K562 (cell line): ENCODE data around the gene SHMT1. TPM values are rescaled to one million over a fixed set of nuclear protein-coding genes. Genes with fewer than 3 reads are reported as not detected.

Experiments used
- ATAC-seq: fragments of 200-7000 bp; cut with Tn5 transposase; 3 replicates; pipeline ENCODE4 v1.9.1; 2020; ENCODE audit warnings: moderate library complexity
- BruUV-seq: library from RNA; stranded (reverse); fragments of 400-500 nt; replicated peaks from 2 replicates; lab custom pipeline; 2021; lab: Mats Ljungman, UMichigan
- CTCF ChIA-PET: fragments of 300-600 bp; formaldehyde crosslinking; extraction: SDS; loops from one replicate; lab custom pipeline; 2021; ENCODE audit warnings: low intra/inter-chr PET ratio; lab: Yijun Ruan, JAX
- POLR2A ChIA-PET: fragments of 300-600, 350-650 bp; sonication (Branson Sonifier 250); formaldehyde crosslinking; extraction: SDS; loops from one replicate; lab custom pipeline; 2021; ENCODE audit warnings: antibody characterized with exemption, inconsistent platforms; lab: Yijun Ruan, JAX
- DNase-seq, 4 experiments: peaks; one replicate each; pipeline versions ENCODE4 v3.0.0 to v3.0.0-alpha.2; 2011 to 2018; ENCODE audit warnings: low spot score in 3 of 4, mixed read lengths in 3 of 4; ENCODE audit errors: extremely low read depth in 1 of 4
- FAIRE-seq: peaks from 2 replicates; lab custom pipeline; 2011; peaks lifted over from hg19 to GRCh38; lab: Jason Lieb, UNC
- H2AFZ ChIP-seq: 2 replicates; pipeline ENCODE4 v1.6.0; 2011; ENCODE audit warnings: low read depth, low read length, control low read depth, inconsistent platforms
- H3K27ac ChIP-seq: fragments of 200-600 bp; 3 replicates; pipeline ENCODE4 v1.8.0; 2011; ENCODE audit warnings: low read depth, mild to moderate bottlenecking, control low read depth, inconsistent platforms, low read length, moderate library complexity, mixed read lengths; ENCODE audit errors: extremely low read depth
- H3K27me3 ChIP-seq, 2 experiments: fragments of 300-600 bp in 1 of 2; 2 replicates in 1 of 2; 3 replicates in 1 of 2; pipeline versions ENCODE4 v1.6.0 to v1.8.0; 2011; ENCODE audit warnings: inconsistent platforms in 2 of 2, low read length in 2 of 2, mild to moderate bottlenecking in 1 of 2, mixed read lengths in 1 of 2, moderate library complexity in 1 of 2; ENCODE audit not compliant: control insufficient read depth in 2 of 2, insufficient read depth in 2 of 2
- H3K36me3 ChIP-seq: fragments of 300-600 bp; 3 replicates; pipeline ENCODE4 v1.8.0; 2011; ENCODE audit warnings: mild to moderate bottlenecking, low read length, inconsistent platforms; ENCODE audit not compliant: control insufficient read depth, insufficient read depth
- H3K4me1 ChIP-seq, 2 experiments: fragments of 200-600 bp in 1 of 2; replicated peaks in 1 of 2; 2 replicates in 1 of 2; 3 replicates in 1 of 2; pipeline versions ENCODE4 v1.5.1 to v1.8.0; 2011; ENCODE audit warnings: inconsistent platforms in 2 of 2, low read length in 2 of 2, mild to moderate bottlenecking in 1 of 2, mixed read lengths in 1 of 2, moderate library complexity in 1 of 2; ENCODE audit not compliant: control insufficient read depth in 2 of 2, insufficient read depth in 2 of 2
- H3K4me2 ChIP-seq: 2 replicates; pipeline ENCODE4 v1.6.1; 2011; ENCODE audit warnings: low read length, control low read depth, inconsistent platforms, mixed read lengths; ENCODE audit not compliant: insufficient read depth
- H3K4me3 ChIP-seq: fragments of 200-600 bp; sonication (generic), shearing (Covaris generic); 2 replicates; pipeline ENCODE4 v1.5.1; 2016; ENCODE audit warnings: control low read depth, inconsistent platforms
- H3K79me2 ChIP-seq: fragments of 200-600 bp; 3 replicates; pipeline ENCODE4 v1.8.0; 2011; ENCODE audit warnings: low read length, inconsistent platforms; ENCODE audit not compliant: control insufficient read depth, insufficient read depth
- H3K9ac ChIP-seq, 2 experiments: 2 replicates each; pipeline versions ENCODE4 v1.6.0 to v1.6.1; 2011; ENCODE audit warnings: low read depth in 2 of 2, low read length in 2 of 2, control low read depth in 1 of 2, inconsistent platforms in 1 of 2, mild to moderate bottlenecking in 1 of 2, mixed read lengths in 1 of 2; ENCODE audit not compliant: insufficient read depth in 1 of 2
- H3K9me1 ChIP-seq: one replicate; pipeline ENCODE4 v1.6.0; 2011; ENCODE audit warnings: inconsistent platforms, mild to moderate bottlenecking, low read length, moderate library complexity; ENCODE audit not compliant: control insufficient read depth, insufficient read depth
- H3K9me3 ChIP-seq: replicated peaks from 2 replicates; pipeline ENCODE4 v1.5.1; 2011; ENCODE audit warnings: low read depth, low read length, inconsistent platforms; ENCODE audit not compliant: control insufficient read depth, insufficient read depth
- H4K20me1 ChIP-seq: replicated peaks from 2 replicates; pipeline ENCODE4 v1.6.1; 2011; ENCODE audit warnings: low read length, inconsistent platforms, mixed read lengths; ENCODE audit not compliant: control insufficient read depth, insufficient read depth
- ETS2 ChIP-seq: IDR thresholded peaks from 2 replicates; pipeline ENCODE4 v1.6.1; 2016; ENCODE audit warnings: borderline replicate concordance, missing genetic modification characterization, mild to moderate bottlenecking, moderate library complexity, missing compliant biosample characterization; ENCODE audit not compliant: poor library complexity, severe bottlenecking
- KDM4B ChIP-seq, 2 experiments: fragments of 450-650 bp in 1 of 2; sonication (generic) in 1 of 2; IDR thresholded peaks; 2 replicates each; pipeline ENCODE4 v1.6.1; 2016 to 2017; ENCODE audit warnings: borderline replicate concordance in 2 of 2, antibody characterized with exemption in 1 of 2, low read depth in 1 of 2, mild to moderate bottlenecking in 1 of 2
- MAFF ChIP-seq: IDR thresholded peaks from 2 replicates; pipeline ENCODE4 v1.6.1; 2012; ENCODE audit warnings: low read length, improper control_type of control experiment
- TAF1 ChIP-seq: IDR thresholded peaks from 2 replicates; pipeline ENCODE4 v1.6.1; 2011; ENCODE audit warnings: mild to moderate bottlenecking, low read length, moderate library complexity; ENCODE audit not compliant: insufficient read depth, control insufficient read depth, severe bottlenecking; ENCODE audit errors: extremely low read depth
- WGBS: fragments of 100-300 bp; shearing (Covaris generic); methylation state at CpG from one replicate; pipeline ENCODE4 v1.1.6; 2016; ENCODE audit warnings: low coverage, mixed read lengths; ENCODE audit not compliant: insufficient coverage; ENCODE audit errors: missing lambda C conversion rate; 5-methylcytosine and 5-hydroxymethylcytosine counted together
- in situ Hi-C: fragments of 300-500 bp; cut with MboI; formaldehyde crosslinking; loops from 4 replicates; pipeline ENCODE4 v1.15.0; 2018; ENCODE audit warnings: inconsistent platforms, mixed read lengths
- intact Hi-C: fragments of 100-400 bp; cut with micrococcal nuclease; formaldehyde crosslinking; loops from 2 replicates; pipeline ENCODE4 v1.14.2; 2022
- polyA plus RNA-seq, 8 experiments: library from polyadenylated mRNA; depleted of rRNA in 4 of 8; stranded (reverse) in 5 of 8; unstranded in 3 of 8; fragments of >200 nt; fragmentation: Nextera tagmentation in 2 of 8; fragmentation: Illumina TruSeq in 1 of 8; extraction: Ambion mirVana in 2 of 8; extraction: Trizol in 1 of 8; gene quantifications; 2 replicates each; pipeline versions ENCODE4 v1.2.1 to v1.2.3, GENCODE V29; 2011 to 2014; ENCODE audit warnings: inconsistent platforms in 1 of 8, missing spikeins in 1 of 8
- total RNA-seq, 7 experiments: library from RNA; depleted of rRNA in 6 of 7; stranded (reverse); fragments of >200 nt in 6 of 7; fragmentation: Illumina TruSeq in 2 of 7; extraction: Trizol in 2 of 7; gene quantifications; 2 replicates each; pipeline versions ENCODE4 v1.2.1 to v1.2.3, GENCODE V29; 2011 to 2021; ENCODE audit warnings: low replicate concordance in 1 of 7
- TF ChIP-seq, protein P1 (sequence below): fragments of 450-650 bp; conservative IDR thresholded peaks from 2 replicates; pipeline ENCODE4 v1.6.1; 2016; ENCODE audit warnings: missing genetic modification characterization, low read depth, mild to moderate bottlenecking, control low read depth, missing compliant biosample characterization
- TF ChIP-seq, protein P2 (sequence below): fragments of 250-450 bp; sonication (Bioruptor Pico); IDR thresholded peaks from 2 replicates; pipeline ENCODE4 v1.8.0; 2022; ENCODE audit warnings: inconsistent platforms, mild to moderate bottlenecking, moderate library complexity, borderline replicate concordance
- TF ChIP-seq, protein P3 (sequence below): fragments of 450-650 bp; IDR thresholded peaks from 2 replicates; pipeline ENCODE4 v1.7.0; 2016; ENCODE audit warnings: borderline replicate concordance
- TF ChIP-seq, protein P4 (sequence below): fragments of 450-650 bp; IDR thresholded peaks from 2 replicates; pipeline ENCODE4 v1.6.1; 2016; ENCODE audit warnings: antibody characterized with exemption
- TF ChIP-seq, protein P5 (sequence below): sonication (generic); formaldehyde crosslinking; IDR thresholded peaks from 2 replicates; pipeline ENCODE4 v1.4.0; 2020; ENCODE audit warnings: mild to moderate bottlenecking, missing genetic modification reagents

Gene SHMT1
- total and polyA plus RNA-seq, 9 of the 15 experiments (the other 6 are each of a cell fraction or from before 2014, with no cell fraction given): 3.3 to 31.2 (median 23.3) TPM

DNA sequence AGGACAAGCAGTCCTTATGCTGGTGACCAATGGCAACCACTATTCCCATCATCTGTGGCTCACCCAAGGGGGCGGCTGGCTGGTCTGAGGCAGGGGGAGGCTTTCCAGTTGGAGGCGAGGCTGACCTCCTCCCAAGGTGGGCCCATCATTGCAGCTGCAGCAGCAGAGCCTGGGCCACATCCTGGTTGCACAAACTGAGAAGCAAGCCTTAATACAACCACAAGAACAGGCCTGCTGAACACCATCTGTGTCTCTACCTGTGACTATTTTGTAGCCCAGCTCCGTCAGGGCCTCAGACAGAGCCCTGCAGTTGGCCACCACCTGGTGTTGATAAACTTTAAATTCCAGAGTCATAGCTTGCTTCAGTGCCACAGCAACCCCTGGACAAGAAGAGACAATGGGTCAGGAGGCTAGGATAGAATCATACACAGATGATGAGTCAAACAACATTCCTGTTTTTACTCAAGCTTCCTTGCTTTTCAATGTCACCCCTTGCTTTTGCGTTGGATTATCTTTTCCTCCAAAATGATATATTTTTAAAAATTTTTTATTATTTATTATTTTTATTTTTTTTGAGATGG is 30.4 kb downstream of the SHMT1 start:
- H3K9me3 ChIP-seq: no peaks in the 10 kb centered on the region
- H3K27ac ChIP-seq: no peak overlapping the region
- in situ Hi-C loops: no loop called here
- no peak for FAIRE-seq
- ChIA-PET CTCF (no interaction called here), POLR2A (no interaction called here)
- H3K9me1 ChIP-seq: no peaks in the 10 kb centered on the region
- H3K36me3 ChIP-seq: peaks cover 56% of the 10 kb centered on the region; the same call in 2 of the 3 replicates
- no peak overlapping the region for H3K4me3 ChIP-seq
- WGBS: 60% methylated on average over 3 of the region's 4 CpGs
- intact Hi-C loops: no loop called here
- no peak for ATAC-seq
- no peaks in the 10 kb centered on the region for H3K27me3 ChIP-seq
- H2AFZ ChIP-seq: no peak overlapping the region
- H3K4me2 ChIP-seq: no peak overlapping the region
- no peaks in the 10 kb centered on the region for H3K79me2 ChIP-seq
- no TSS peak for BruUV-seq
- no peak for DNase-seq
- no peaks in the 10 kb centered on the region for H4K20me1 ChIP-seq
- no peak overlapping the region; a peak in 1 of 4 replicates for H3K9ac ChIP-seq
- H3K4me1 ChIP-seq: no peaks in the 10 kb centered on the region
- TF ChIP-seq, protein P1, sequence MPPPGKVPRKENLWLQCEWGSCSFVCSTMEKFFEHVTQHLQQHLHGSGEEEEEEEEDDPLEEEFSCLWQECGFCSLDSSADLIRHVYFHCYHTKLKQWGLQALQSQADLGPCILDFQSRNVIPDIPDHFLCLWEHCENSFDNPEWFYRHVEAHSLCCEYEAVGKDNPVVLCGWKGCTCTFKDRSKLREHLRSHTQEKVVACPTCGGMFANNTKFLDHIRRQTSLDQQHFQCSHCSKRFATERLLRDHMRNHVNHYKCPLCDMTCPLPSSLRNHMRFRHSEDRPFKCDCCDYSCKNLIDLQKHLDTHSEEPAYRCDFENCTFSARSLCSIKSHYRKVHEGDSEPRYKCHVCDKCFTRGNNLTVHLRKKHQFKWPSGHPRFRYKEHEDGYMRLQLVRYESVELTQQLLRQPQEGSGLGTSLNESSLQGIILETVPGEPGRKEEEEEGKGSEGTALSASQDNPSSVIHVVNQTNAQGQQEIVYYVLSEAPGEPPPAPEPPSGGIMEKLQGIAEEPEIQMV (tag): no peak
- no peak for TF ChIP-seq TAF1
- TF ChIP-seq MAFF: no peak
- TF ChIP-seq, protein P2, sequence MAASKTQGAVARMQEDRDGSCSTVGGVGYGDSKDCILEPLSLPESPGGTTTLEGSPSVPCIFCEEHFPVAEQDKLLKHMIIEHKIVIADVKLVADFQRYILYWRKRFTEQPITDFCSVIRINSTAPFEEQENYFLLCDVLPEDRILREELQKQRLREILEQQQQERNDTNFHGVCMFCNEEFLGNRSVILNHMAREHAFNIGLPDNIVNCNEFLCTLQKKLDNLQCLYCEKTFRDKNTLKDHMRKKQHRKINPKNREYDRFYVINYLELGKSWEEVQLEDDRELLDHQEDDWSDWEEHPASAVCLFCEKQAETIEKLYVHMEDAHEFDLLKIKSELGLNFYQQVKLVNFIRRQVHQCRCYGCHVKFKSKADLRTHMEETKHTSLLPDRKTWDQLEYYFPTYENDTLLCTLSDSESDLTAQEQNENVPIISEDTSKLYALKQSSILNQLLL: no peak
- TF ChIP-seq ETS2 (tag): no peak
- TF ChIP-seq, protein P3, sequence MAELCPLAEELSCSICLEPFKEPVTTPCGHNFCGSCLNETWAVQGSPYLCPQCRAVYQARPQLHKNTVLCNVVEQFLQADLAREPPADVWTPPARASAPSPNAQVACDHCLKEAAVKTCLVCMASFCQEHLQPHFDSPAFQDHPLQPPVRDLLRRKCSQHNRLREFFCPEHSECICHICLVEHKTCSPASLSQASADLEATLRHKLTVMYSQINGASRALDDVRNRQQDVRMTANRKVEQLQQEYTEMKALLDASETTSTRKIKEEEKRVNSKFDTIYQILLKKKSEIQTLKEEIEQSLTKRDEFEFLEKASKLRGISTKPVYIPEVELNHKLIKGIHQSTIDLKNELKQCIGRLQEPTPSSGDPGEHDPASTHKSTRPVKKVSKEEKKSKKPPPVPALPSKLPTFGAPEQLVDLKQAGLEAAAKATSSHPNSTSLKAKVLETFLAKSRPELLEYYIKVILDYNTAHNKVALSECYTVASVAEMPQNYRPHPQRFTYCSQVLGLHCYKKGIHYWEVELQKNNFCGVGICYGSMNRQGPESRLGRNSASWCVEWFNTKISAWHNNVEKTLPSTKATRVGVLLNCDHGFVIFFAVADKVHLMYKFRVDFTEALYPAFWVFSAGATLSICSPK: no peak
- TF ChIP-seq, protein P4, sequence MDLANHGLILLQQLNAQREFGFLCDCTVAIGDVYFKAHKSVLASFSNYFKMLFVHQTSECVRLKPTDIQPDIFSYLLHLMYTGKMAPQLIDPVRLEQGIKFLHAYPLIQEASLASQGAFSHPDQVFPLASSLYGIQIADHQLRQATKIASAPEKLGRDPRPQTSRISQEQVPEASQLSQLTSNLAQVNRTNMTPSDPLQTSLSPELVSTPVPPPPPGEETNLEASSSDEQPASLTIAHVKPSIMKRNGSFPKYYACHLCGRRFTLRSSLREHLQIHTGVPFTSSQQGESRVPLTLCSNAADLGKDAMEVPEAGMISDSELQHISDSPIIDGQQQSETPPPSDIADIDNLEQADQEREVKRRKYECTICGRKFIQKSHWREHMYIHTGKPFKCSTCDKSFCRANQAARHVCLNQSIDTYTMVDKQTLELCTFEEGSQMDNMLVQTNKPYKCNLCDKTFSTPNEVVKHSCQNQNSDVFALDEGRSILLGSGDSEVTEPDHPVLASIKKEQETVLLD: no peak
- no peak for TF ChIP-seq KDM4B (IDR thresholded peaks at IDR 0.05; ENCODE audit: borderline replicate concordance in 2 of 2, low read depth in 1 of 2)
- TF ChIP-seq, protein P5, sequence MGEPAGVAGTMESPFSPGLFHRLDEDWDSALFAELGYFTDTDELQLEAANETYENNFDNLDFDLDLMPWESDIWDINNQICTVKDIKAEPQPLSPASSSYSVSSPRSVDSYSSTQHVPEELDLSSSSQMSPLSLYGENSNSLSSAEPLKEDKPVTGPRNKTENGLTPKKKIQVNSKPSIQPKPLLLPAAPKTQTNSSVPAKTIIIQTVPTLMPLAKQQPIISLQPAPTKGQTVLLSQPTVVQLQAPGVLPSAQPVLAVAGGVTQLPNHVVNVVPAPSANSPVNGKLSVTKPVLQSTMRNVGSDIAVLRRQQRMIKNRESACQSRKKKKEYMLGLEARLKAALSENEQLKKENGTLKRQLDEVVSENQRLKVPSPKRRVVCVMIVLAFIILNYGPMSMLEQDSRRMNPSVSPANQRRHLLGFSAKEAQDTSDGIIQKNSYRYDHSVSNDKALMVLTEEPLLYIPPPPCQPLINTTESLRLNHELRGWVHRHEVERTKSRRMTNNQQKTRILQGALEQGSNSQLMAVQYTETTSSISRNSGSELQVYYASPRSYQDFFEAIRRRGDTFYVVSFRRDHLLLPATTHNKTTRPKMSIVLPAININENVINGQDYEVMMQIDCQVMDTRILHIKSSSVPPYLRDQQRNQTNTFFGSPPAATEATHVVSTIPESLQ (CRISPR knock-in tag): no peak
